IPS-NIHi7 (cell line): Measurements from ENCODE around the gene SPAG16.
"Not testable (repeated sequence)": the region's sequence is repeated elsewhere in the genome, so short reads cannot be mapped to it uniquely, and the experiment has no call there.

Experiments used
- DNase-seq: peaks from one replicate; pipeline ENCODE4 v3.0.0; 2012; ENCODE audit warnings: mixed read lengths; ENCODE audit errors: extremely low spot score

The SPAG16 gene

GRCh38 chr2:213995400-213996105 is 711.3 kb downstream of the SPAG16 start:
- DNase-seq = no peak

GRCh38 chr2:213998976-213999375 is 714.7 kb downstream of the SPAG16 start:
- not testable (repeated sequence) for DNase-seq

GRCh38 chr2:214004463-214004862 is 720.2 kb downstream of the SPAG16 start:
- peak; percentile 12 for DNase-seq

GRCh38 chr2:214005337-214005736 is 721.1 kb downstream of the SPAG16 start:
- DNase-seq = no peak

GRCh38 chr2:214006601-214007000 is 722.3 kb downstream of the SPAG16 start:
- no peak for DNase-seq

GRCh38 chr2:214011676-214012075 is 727.4 kb downstream of the SPAG16 start:
- DNase-seq = no peak

- DNase-seq = no peak
Measured at GRCh38 chr2:214014551-214015220, 730.4 kb downstream of the SPAG16 start.

GRCh38 chr2:214019229-214019972 is 735.1 kb downstream of the SPAG16 start:
- DNase-seq = no peak

- DNase-seq = no peak
Measured at GRCh38 chr2:214019973-214020345, 735.7 kb downstream of the SPAG16 start.

GRCh38 chr2:214029190-214029589 is 744.9 kb downstream of the SPAG16 start:
- no peak for DNase-seq

- no peak for DNase-seq
Measured at GRCh38 chr2:214031566-214031965, 747.3 kb downstream of the SPAG16 start.

- peak; percentile 15 for DNase-seq
Measured at GRCh38 chr2:214034417-214034816, 750.2 kb downstream of the SPAG16 start.

- DNase-seq = no peak
Measured at GRCh38 chr2:214035091-214035852, 751.0 kb downstream of the SPAG16 start.

GRCh38 chr2:214035921-214036320 is 751.7 kb downstream of the SPAG16 start:
- no peak for DNase-seq

- no peak for DNase-seq
Measured at GRCh38 chr2:214038186-214038585, 753.9 kb downstream of the SPAG16 start.

- no peak for DNase-seq
Measured at GRCh38 chr2:214050731-214051130, 766.5 kb downstream of the SPAG16 start.

GRCh38 chr2:214051585-214051984 is 767.3 kb downstream of the SPAG16 start:
- DNase-seq = no peak

GRCh38 chr2:214052235-214052634 is 768.0 kb downstream of the SPAG16 start:
- DNase-seq = no peak

GRCh38 chr2:214057986-214058385 is 773.7 kb downstream of the SPAG16 start:
- no peak for DNase-seq

GRCh38 chr2:214062279-214062678 is 778.0 kb downstream of the SPAG16 start:
- DNase-seq = not testable (repeated sequence)

- no peak for DNase-seq
Measured at GRCh38 chr2:214064471-214064870, 780.2 kb downstream of the SPAG16 start.

- DNase-seq = peak; percentile 12
Measured at GRCh38 chr2:214066862-214067261, 782.6 kb downstream of the SPAG16 start.
